HG03066 (cell line): Measurements from ENCODE around the gene KCMF1.

ENCODE experiments used
- ATAC-seq: cut with Tn5 transposase; IDR thresholded peaks from one replicate; pipeline ENCODE4 v1.9.1; 2021; ENCODE audit warnings: low read depth; ENCODE audit not compliant: unreplicated experiment

The KCMF1 gene

DNA sequence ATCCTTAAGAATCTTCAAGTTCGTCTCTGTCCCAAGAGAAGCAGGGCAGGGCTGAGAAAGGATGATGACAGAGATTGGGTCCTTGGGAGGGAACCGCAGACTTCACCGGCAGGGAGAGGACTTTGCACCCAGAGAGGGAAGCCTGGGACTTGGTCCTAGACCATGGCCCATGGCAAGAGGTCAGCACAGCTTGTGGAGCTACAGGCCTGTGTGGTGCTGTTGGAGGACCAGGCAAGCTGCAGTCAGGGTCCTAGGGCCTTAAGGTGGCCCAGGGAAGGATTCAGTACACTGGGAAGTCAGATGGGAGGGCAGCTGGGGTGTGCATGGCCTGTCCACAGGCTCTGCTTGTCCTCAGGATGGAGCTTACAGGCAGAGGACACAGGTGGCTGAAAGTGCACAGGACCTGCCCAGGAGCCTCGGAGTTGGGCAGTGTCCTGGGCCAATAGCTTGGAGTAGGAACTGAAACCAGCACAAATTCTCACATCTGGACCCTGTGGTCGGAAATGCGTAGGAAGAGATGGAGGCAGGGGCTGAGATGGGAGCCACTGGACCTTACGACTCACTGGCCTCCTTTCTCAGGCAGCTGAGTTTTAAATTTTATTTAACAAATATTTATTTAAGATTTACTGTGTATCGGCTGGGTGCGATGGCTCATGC, 105.8 kb downstream of the KCMF1 start:
- ATAC-seq, result no peak

DNA sequence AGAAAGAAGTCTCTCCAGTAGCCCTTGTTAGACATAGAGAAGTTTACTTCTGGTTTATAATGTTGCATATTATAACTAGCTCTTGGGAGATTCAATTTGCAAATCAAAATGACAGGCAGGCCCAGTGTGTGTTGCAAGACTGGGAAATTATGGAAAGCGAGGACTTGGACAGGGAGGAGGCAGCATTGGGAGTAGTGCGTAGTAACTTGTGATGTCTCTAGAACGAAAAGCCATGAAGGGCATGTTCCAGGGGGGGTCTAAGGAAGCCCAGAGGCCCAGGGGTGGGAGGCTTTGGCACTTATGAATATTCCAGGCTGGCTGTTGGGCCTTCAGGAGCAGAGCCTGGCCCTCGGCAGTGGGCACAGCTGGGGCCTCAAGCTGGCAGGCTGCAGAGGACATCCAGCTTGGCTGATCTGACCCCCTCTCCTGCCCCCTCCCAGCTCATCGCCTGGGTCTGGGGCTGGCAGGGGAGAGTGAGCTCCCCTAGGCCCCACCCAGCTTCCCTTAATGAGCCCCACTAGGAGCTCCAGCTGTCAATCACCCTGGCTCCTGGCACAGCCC, 107.0 kb downstream of the KCMF1 start:
- ATAC-seq, result no peak

DNA sequence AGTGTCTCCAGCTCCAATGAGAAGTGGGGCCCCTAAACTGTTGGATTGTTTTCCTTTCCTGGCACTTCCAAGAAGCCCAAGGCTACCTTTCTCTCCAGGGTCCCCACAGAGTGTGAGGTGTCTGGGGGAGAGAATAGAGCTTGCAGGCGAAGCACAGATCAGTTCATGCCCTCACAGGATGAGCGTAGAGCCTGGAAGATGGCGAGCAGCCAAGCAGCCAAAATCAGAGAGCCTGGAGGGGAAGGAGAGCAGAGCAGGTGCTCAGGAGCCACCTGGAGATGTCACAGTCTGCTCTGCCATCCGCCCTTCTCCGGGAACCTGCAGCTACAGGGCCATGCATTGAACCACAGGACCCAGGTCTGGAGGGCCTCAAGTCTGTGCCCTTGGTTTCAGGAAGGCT, 107.6 kb downstream of the KCMF1 start:
- ATAC-seq, result no peak

DNA sequence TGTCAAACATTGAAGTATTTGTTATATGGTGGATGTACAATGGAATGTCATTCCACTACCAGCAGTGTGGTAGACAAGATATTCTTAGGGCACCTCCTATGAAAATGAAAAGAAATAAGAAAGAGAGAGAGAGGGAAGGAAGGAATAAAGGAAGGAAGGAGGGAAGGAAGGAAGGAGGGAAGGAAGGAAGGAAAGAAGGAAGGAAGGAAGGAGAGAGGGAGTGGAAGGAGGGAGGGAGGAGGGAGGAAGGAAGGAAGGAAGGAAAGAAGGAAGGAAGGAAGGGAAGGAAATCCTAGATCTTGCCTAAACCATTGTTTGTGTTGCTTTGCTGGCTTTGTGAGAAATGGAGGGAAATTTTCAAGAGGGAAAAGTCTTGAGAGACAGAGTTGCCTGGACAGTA, 112.1 kb downstream of the KCMF1 start:
- ATAC-seq, result no peak

DNA sequence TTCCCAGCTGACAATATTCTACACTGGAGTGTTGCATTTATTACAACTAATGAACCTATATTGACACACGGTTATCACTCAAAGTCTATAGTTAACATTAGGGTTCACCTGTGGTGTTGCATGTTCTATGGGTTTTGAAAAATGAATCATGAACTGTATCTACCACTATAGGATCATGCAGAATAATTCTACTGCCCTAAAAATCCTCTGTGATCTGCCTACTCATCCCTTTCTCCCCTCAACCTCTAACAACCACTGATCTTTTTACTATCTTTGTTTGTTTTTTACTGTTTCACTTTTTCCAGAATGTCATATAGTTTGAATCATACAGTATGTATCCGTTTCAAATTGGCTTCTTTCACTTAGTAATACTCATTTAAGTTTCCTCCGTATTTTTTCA, 114.6 kb downstream of the KCMF1 start:
- ATAC-seq, result no peak

DNA sequence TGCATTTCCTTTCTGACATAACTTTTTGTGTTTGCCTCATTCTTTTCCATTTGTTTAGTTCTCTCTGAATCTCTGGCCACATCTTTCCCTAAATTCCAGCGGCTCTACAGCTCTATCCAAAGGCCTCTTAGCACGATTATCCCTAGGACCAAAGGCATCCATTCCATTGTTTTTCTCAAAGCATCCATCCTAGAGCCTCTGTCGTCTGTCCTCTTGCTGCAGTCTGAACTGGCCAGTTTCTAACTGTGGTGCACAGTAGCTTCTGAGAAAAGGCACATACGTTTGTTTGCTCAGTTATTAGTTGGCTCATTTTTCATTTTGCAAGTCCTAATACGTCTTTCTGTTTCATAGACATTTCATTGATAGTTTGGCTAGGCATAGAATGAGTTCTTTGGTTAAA, 116.6 kb downstream of the KCMF1 start:
- no peak for ATAC-seq

DNA sequence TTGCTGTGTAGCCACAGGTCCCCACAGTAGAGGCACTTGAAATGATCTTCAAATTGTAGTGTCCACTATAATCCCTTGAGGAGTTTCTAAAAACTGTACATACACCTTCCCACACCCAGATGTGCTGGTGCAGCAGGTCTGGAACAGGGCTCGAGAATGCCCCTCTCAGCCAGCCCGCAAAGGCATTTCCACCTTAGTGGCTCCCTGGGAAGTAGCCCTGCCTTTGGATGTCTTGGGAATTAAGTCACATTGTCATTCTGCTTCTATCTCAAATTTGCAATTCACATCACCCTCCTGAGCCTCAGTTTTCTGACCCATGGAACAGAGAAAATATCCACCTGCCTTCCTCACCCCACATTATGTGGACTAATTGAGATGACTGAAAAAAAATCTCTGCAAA, 118.0 kb downstream of the KCMF1 start:
- no peak for ATAC-seq

DNA sequence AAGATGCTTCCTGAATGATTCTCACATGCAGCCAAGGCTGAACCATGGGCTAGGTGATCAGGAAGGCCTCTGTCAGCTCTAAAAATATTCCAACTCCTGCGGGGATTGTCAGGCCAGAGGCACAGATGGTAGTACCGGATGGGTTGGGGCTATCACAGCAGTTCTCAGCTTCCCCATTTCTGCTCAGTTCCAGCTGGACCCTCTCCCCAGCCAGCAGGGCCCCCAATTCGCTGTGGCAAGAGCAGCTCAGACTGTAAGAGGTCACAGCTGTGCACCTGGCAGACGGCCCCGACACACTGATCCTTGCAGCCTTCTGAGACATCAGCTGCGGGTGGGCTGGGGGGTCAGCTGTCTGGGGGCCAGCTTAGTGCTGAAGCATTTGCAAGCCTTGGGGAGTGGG, 118.6 kb downstream of the KCMF1 start:
- ATAC-seq, result no peak

DNA sequence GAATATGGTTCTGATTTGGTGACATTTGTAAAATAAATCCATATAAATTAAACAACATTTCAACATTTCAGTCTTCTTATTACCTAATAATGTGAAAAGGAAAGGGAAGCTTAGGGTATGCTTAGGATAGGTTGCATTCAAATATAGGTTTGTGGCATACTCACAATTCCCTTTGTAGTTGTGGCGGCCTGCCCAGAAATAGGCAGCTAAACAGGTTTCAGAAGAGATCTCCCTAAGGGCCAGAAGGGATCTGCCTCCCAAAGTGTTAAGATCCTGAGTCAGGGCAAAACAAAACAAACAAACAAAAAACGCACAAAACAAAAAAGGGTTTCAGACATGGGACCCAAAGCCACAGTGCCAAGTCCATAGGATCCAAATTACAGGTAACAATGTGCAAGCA, 120.9 kb downstream of the KCMF1 start:
- ATAC-seq, result no peak

DNA sequence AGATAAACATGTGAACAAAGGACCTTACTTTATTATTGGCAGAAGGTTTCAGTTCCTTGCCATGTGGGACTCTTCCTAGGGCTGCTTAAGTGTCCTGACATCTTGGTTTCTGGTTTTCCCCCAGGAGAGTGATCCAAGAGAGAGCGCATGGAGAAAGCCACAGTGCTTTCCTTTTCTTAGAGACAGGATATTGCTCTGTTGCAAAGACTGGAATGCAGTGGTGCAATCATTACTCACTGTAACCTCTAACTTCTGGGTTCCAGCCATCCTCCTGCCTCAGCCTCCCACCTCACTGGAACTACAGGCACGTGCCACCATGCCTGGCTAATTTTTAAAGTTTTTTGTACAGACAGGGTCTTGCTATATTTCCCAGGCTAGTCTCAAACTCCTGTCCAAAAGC, 124.1 kb downstream of the KCMF1 start:
- no peak for ATAC-seq

DNA sequence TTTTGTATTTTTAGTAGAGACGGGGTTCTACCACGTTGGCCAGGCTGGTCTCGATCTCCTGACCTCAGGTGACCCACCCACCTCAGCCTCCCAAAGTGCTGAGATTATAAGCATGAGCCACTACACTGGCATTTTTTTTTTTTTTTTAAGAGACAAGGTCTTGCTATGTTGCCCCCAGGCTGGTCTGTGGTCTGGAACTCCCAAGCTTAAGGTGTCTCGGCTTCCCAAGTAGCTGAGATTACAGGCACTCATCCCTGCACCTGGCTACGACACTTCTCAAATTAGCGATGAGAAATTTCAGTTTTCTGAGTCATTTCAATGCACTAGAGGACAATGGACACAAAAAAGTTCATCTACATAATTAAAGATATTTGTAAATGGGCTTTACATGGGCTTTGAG, 125.7 kb downstream of the KCMF1 start:
- no peak for ATAC-seq

DNA sequence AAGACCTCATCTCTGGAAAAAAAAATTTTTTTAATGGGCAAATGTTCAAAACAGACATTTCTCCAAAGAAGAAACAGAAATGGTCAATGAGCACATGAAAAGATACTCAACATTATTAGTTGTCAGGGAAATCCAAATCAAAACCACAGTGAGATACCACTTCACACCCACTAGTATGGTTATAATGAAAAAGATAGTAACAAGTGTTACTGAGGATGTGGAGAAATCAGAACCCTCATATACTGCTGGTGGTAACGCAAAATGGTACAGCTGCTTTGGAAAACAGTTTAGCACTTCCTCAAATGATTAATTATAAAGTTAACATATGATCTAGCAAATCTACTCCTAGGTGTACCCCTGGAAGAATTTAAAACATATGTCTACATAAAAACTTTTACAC, 133.3 kb downstream of the KCMF1 start:
- no peak for ATAC-seq

DNA sequence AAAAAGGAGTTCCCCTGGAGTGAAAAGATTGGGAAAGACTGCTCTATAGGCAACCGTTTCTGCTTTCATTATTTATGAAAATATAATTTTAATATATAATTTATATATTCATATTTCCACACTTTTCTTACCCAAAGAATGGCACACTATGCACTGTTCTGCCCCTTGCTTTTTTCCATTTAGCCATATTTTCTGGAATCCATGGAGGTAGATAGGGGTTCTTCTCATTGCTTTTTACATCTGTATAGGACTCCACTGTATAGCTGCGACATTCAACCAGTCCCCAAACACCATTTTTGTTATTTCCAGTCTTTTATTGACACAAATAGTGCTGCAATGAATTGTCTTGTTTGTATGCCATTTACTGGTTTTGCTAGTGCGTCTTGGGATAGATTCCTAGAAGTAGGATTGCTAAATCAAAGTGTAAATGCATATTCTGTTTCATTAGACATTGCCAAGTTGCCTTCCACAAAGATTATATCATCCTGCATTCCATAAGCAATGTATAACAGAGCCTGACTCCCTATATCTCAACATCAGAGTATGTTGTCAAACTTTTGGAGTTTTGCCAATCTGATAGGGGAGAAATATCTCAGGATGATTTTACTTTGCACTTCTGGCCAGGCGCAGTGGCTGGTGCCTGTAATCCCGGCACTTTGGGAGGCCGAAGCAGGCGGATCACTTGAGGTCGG, 135.7 kb downstream of the KCMF1 start:
- no peak for ATAC-seq
